ENCODE measurements around the gene OGT. TPM values are rescaled to one million over a fixed set of nuclear protein-coding genes. Genes with fewer than 3 reads are reported as not detected.

Gene OGT
- polyA plus RNA-seq, 2 of the 4 experiments (the other 2 are of a cell fraction), result 42.7 to 290 TPM

DNA sequence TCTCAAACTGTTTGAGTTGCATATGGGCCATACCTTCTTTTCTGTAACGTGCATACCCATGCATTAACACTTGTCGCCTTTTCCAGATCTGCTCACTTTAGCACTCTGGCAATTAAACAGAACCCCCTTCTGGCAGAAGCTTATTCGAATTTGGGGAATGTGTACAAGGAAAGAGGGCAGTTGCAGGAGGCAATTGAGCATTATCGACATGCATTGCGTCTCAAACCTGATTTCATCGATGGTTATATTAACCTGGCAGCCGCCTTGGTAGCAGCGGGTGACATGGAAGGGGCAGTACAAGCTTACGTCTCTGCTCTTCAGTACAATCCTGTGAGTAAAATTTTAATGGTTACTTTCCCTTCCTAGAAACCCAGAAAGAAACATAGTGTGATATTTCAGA lies 4.8 kb downstream of the OGT start:
- Histone ChIP-seq H3K4me1 (peaks cover 62% of the 10 kb centered on the region), H3K4me2 (no peak overlapping the region), H3K9me3 (no peaks in the 10 kb centered on the region), H3K27ac (no peak overlapping the region), H3K4me3 (no peak overlapping the region)
- POLR2A ChIA-PET, result no interaction called here
- CTCF ChIA-PET, result interaction anchor here (1.0 kb wide), 1 partner anchor 17 kb away, joined by 4 read pairs; no protein-coding TSS in a partner anchor
- FAIRE-seq (no peak), DNase-seq (ENCODE audit: low read depth in 1 of 2, low spot score in 1 of 2) (no peak), ATAC-seq (no peak)
- no peak for TF ChIP-seq GATA3 (IDR thresholded peaks at IDR 0.05; ENCODE audit: borderline replicate concordance)
- no peak for TF ChIP-seq CHD4 (IDR thresholded peaks at IDR 0.05; ENCODE audit: borderline replicate concordance)
- no peak for TF ChIP-seq JUNB (IDR thresholded peaks at IDR 0.05)
- TF ChIP-seq, protein P1, sequence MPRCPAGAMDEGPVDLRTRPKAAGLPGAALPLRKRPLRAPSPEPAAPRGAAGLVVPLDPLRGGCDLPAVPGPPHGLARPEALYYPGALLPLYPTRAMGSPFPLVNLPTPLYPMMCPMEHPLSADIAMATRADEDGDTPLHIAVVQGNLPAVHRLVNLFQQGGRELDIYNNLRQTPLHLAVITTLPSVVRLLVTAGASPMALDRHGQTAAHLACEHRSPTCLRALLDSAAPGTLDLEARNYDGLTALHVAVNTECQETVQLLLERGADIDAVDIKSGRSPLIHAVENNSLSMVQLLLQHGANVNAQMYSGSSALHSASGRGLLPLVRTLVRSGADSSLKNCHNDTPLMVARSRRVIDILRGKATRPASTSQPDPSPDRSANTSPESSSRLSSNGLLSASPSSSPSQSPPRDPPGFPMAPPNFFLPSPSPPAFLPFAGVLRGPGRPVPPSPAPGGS (IDR thresholded peaks at IDR 0.05), result no peak
- TF ChIP-seq HEYL (CRISPR knock-in tag; IDR thresholded peaks at IDR 0.05), result no peak
- TF ChIP-seq MAZ (IDR thresholded peaks at IDR 0.05; ENCODE audit: borderline replicate concordance, low read depth, low read length), result no peak
- TF ChIP-seq TP53 (CRISPR knock-in tag; IDR thresholded peaks at IDR 0.05), result no peak
- no peak for TF ChIP-seq HOXB13 (CRISPR knock-in tag; IDR thresholded peaks at IDR 0.05; ENCODE audit: low read depth)
- TF ChIP-seq NFE2L2 (conservative IDR thresholded peaks at IDR 0.05; ENCODE audit: low read length), result no peak
- TF ChIP-seq ZC3H11A (IDR thresholded peaks at IDR 0.05), result no peak
- no peak for TF ChIP-seq RCOR1 (IDR thresholded peaks at IDR 0.05; ENCODE audit: low read depth, low read length)
- TF ChIP-seq FOSL2 (IDR thresholded peaks at IDR 0.05), result no peak
- TF ChIP-seq FOSL2 (CRISPR knock-in tag; IDR thresholded peaks at IDR 0.05), result no peak
- no peak for TF ChIP-seq RFX5 (IDR thresholded peaks at IDR 0.05)
- TF ChIP-seq EHF (CRISPR knock-in tag; IDR thresholded peaks at IDR 0.05), result no peak
- TF ChIP-seq NPAS2 (CRISPR knock-in tag; IDR thresholded peaks at IDR 0.05; ENCODE audit: borderline replicate concordance), result no peak
- TF ChIP-seq HOXA7 (CRISPR knock-in tag; IDR thresholded peaks at IDR 0.05), result no peak
- no peak for TF ChIP-seq ESRRA (IDR thresholded peaks at IDR 0.05; ENCODE audit: borderline replicate concordance, low read length)
- 91% methylated on average over 9 of the region's 9 CpGs for WGBS (ENCODE audit: missing lambda C conversion rate)

DNA sequence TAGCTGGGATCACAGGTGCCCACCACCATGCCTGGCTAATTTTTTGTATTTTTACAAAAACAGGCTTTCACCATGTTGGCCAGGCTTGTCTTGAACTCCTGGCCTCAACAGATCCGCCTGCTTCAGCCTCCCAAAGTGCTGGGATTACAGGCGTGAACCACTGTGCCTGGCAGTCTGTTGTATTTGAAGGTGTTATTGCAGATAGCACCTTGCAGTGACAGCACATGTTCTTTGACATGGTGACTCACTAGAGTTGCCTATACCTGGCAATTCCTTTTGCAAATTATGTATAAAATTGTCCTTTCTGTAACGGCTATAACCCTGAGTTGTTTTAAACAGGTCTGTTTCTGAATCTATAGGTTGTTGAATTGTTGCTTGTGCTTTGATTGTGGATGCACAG lies 7.9 kb downstream of the OGT start:
- CTCF ChIA-PET, result interaction anchor here (1.4 kb wide), 1 partner anchor 10 kb away, joined by 3 read pairs; no protein-coding TSS in a partner anchor
- peak overlapping the region; percentile 70 for H3K4me2 ChIP-seq
- FAIRE-seq (no peak), ATAC-seq (no peak), DNase-seq (ENCODE audit: low read depth in 1 of 2, low spot score in 1 of 2) (no peak)
- no peaks in the 10 kb centered on the region for H3K9me3 ChIP-seq
- 73% methylated on average over 3 of the region's 3 CpGs for WGBS (ENCODE audit: missing lambda C conversion rate)
- peaks cover 78% of the 10 kb centered on the region for H3K4me1 ChIP-seq
- H3K27ac ChIP-seq, result peak overlapping the region in 1 of 2 experiments; percentile 67; a peak in 1 of 6 replicates
- H3K4me3 ChIP-seq, result no peak overlapping the region
- POLR2A ChIA-PET, result interaction anchor here (1.0 kb wide), 1 partner anchor 8 kb away, joined by 3 read pairs; the partner anchor contains the start of gene OGT
- TF ChIP-seq NR3C1 (IDR thresholded peaks at IDR 0.05) (no peak), SMC3 (IDR thresholded peaks at IDR 0.05) (no peak), ZFP36 (IDR thresholded peaks at IDR 0.05; ENCODE audit: borderline replicate concordance, partially characterized antibody) (no peak)

DNA sequence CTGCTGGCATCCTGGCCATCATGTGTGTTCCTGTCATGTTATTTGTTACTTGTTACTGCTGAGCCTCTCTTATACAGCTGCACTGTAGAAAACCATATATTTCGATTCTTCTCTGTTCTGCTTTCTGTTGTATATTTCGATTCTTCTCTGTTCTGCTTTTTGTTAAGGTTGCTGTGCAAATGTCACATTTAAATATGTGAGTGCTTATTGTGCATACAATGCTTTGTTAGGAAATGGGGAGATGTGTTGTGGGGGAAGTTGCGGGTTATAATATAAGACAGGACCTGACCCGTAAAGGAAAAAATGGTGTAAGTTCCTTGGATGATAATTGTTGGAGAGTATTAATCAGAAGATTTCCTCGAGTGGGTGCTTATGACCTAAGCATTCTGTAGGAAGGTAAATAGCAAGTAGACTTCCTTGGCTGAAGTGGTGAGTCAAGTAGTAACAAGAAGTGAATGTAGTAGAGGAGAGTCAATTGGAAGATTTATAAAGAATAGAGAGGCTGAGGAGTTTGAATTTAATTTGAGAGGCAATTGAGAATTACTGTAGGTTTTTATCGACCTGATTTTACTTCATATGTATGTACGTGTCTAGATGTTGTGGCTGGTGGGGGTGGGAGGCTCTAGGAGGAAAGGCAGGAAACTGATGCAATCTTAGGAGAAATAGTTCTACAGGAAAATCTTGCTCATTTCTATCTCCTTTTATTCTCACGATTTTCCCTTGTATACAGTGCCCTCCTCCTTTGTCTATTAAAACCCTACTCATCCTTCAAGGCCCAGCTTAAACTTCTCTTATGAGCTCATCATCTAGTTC lies 8.5 kb downstream of the OGT start:
- Histone ChIP-seq H3K27ac (peak overlapping the region; percentile 49 to 67), H3K4me2 (peak overlapping the region; percentile 70), H3K4me3 (no peak overlapping the region; the same call in 2 of the 3 replicates), H3K4me1 (peaks cover 71% of the 10 kb centered on the region), H3K9me3 (no peaks in the 10 kb centered on the region)
- DNase-seq (ENCODE audit: low read depth in 1 of 2, low spot score in 1 of 2), result no peak
- ChIA-PET CTCF (no interaction called here), POLR2A (interaction anchor here (1.0 kb wide), 1 partner anchor 9 kb away, joined by 3 read pairs; the partner anchor contains the start of gene OGT)
- peak; percentile 48 to 54; a peak in 5 of 6 replicates for ATAC-seq
- FAIRE-seq, result no peak
- 34% methylated on average over 8 of the region's 8 CpGs for WGBS (ENCODE audit: missing lambda C conversion rate)
- TF ChIP-seq ZC3H11A (IDR thresholded peaks at IDR 0.05), result no peak
- TF ChIP-seq HEYL (CRISPR knock-in tag; IDR thresholded peaks at IDR 0.05), result no peak
- TF ChIP-seq HES2 (IDR thresholded peaks at IDR 0.05), result no peak
- TF ChIP-seq, protein P2, sequence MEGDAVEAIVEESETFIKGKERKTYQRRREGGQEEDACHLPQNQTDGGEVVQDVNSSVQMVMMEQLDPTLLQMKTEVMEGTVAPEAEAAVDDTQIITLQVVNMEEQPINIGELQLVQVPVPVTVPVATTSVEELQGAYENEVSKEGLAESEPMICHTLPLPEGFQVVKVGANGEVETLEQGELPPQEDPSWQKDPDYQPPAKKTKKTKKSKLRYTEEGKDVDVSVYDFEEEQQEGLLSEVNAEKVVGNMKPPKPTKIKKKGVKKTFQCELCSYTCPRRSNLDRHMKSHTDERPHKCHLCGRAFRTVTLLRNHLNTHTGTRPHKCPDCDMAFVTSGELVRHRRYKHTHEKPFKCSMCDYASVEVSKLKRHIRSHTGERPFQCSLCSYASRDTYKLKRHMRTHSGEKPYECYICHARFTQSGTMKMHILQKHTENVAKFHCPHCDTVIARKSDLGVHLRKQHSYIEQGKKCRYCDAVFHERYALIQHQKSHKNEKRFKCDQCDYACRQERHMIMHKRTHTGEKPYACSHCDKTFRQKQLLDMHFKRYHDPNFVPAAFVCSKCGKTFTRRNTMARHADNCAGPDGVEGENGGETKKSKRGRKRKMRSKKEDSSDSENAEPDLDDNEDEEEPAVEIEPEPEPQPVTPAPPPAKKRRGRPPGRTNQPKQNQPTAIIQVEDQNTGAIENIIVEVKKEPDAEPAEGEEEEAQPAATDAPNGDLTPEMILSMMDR (IDR thresholded peaks at IDR 0.05), result no peak
- TF ChIP-seq NPAS2 (CRISPR knock-in tag; IDR thresholded peaks at IDR 0.05; ENCODE audit: borderline replicate concordance), result no peak
- no peak for TF ChIP-seq POLR2A (IDR thresholded peaks at IDR 0.05; ENCODE audit: low read length)
- no peak for TF ChIP-seq KDM1A (IDR thresholded peaks at IDR 0.05; ENCODE audit: low read depth)
- no peak for TF ChIP-seq BHLHE40 (IDR thresholded peaks at IDR 0.05; ENCODE audit: low read depth, low read length)
- TF ChIP-seq ZFP36 (IDR thresholded peaks at IDR 0.05; ENCODE audit: borderline replicate concordance, partially characterized antibody), result no peak
- TF ChIP-seq HOXB5 (CRISPR knock-in tag; IDR thresholded peaks at IDR 0.05), result no peak
- TF ChIP-seq, protein P3, sequence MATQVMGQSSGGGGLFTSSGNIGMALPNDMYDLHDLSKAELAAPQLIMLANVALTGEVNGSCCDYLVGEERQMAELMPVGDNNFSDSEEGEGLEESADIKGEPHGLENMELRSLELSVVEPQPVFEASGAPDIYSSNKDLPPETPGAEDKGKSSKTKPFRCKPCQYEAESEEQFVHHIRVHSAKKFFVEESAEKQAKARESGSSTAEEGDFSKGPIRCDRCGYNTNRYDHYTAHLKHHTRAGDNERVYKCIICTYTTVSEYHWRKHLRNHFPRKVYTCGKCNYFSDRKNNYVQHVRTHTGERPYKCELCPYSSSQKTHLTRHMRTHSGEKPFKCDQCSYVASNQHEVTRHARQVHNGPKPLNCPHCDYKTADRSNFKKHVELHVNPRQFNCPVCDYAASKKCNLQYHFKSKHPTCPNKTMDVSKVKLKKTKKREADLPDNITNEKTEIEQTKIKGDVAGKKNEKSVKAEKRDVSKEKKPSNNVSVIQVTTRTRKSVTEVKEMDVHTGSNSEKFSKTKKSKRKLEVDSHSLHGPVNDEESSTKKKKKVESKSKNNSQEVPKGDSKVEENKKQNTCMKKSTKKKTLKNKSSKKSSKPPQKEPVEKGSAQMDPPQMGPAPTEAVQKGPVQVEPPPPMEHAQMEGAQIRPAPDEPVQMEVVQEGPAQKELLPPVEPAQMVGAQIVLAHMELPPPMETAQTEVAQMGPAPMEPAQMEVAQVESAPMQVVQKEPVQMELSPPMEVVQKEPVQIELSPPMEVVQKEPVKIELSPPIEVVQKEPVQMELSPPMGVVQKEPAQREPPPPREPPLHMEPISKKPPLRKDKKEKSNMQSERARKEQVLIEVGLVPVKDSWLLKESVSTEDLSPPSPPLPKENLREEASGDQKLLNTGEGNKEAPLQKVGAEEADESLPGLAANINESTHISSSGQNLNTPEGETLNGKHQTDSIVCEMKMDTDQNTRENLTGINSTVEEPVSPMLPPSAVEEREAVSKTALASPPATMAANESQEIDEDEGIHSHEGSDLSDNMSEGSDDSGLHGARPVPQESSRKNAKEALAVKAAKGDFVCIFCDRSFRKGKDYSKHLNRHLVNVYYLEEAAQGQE (IDR thresholded peaks at IDR 0.05), result no peak

Measured in A549 (cell line).